Measurements from ENCODE around the gene NFIA. TPM values are rescaled to one million over a fixed set of nuclear protein-coding genes. Genes with fewer than 3 reads are reported as not detected.

Gene NFIA
- total RNA-seq, 2 experiments from 2014 or later: 4.2 to 5.7 TPM

- no peaks in the 10 kb centered on the region for H3K36me3 Mint-ChIP-seq
- H3K4me1 Mint-ChIP-seq: no peaks in the 10 kb centered on the region
- no peak overlapping the region for H3K4me3 Mint-ChIP-seq
- no peak overlapping the region for H3K27ac Mint-ChIP-seq
- POLR2A ChIA-PET: no interaction called here
- H3K9me3 Mint-ChIP-seq: no peaks in the 10 kb centered on the region
- ATAC-seq (ENCODE audit: low read depth): no peak
- DNase-seq: no peak
- H3K27me3 Mint-ChIP-seq: no peaks in the 10 kb centered on the region
These were observed 204.7 kb downstream of the NFIA start for GRCh38 chr1:61287014-61287413.

- no peak for ATAC-seq (ENCODE audit: low read depth)
- H3K27ac Mint-ChIP-seq: no peak overlapping the region
- no peak overlapping the region for H3K4me3 Mint-ChIP-seq
- POLR2A ChIA-PET: no interaction called here
- H3K4me1 Mint-ChIP-seq: no peaks in the 10 kb centered on the region
- H3K36me3 Mint-ChIP-seq: no peaks in the 10 kb centered on the region
- no peaks in the 10 kb centered on the region for H3K27me3 Mint-ChIP-seq
- no peaks in the 10 kb centered on the region for H3K9me3 Mint-ChIP-seq
- DNase-seq: no peak
These were observed 205.4 kb downstream of the NFIA start for GRCh38 chr1:61287734-61288133.

- Mint-ChIP-seq H3K4me1 (no peaks in the 10 kb centered on the region), H3K27me3 (no peaks in the 10 kb centered on the region), H3K36me3 (no peaks in the 10 kb centered on the region), H3K4me3 (no peak overlapping the region), H3K27ac (no peak overlapping the region), H3K9me3 (no peaks in the 10 kb centered on the region)
- POLR2A ChIA-PET: no interaction called here
- ATAC-seq (ENCODE audit: low read depth): no peak
- DNase-seq: no peak
These were observed 207.1 kb downstream of the NFIA start for GRCh38 chr1:61289232-61290098.

- no peak overlapping the region for H3K27ac Mint-ChIP-seq
- H3K27me3 Mint-ChIP-seq: no peaks in the 10 kb centered on the region
- H3K4me1 Mint-ChIP-seq: no peaks in the 10 kb centered on the region
- H3K4me3 Mint-ChIP-seq: no peak overlapping the region
- DNase-seq: no peak
- H3K9me3 Mint-ChIP-seq: no peaks in the 10 kb centered on the region
- no peaks in the 10 kb centered on the region for H3K36me3 Mint-ChIP-seq
- ATAC-seq (ENCODE audit: low read depth): no peak
- POLR2A ChIA-PET: no interaction called here
These were observed 208.2 kb downstream of the NFIA start for GRCh38 chr1:61290525-61290924.

- POLR2A ChIA-PET: no interaction called here
- DNase-seq: no peak
- Mint-ChIP-seq H3K27ac (no peak overlapping the region), H3K27me3 (no peaks in the 10 kb centered on the region), H3K4me3 (no peak overlapping the region), H3K9me3 (no peaks in the 10 kb centered on the region), H3K36me3 (no peaks in the 10 kb centered on the region), H3K4me1 (no peaks in the 10 kb centered on the region)
- no peak for ATAC-seq (ENCODE audit: low read depth)
These were observed 210.8 kb downstream of the NFIA start for GRCh38 chr1:61293197-61293596.

- Mint-ChIP-seq H3K4me1 (no peaks in the 10 kb centered on the region), H3K36me3 (no peaks in the 10 kb centered on the region), H3K27me3 (no peaks in the 10 kb centered on the region), H3K9me3 (no peaks in the 10 kb centered on the region), H3K4me3 (no peak overlapping the region), H3K27ac (no peak overlapping the region)
- no peak for DNase-seq
- no peak for ATAC-seq (ENCODE audit: low read depth)
- POLR2A ChIA-PET: no interaction called here
These were observed 211.7 kb downstream of the NFIA start for GRCh38 chr1:61293986-61294504.

- DNase-seq (no peak), ATAC-seq (ENCODE audit: low read depth) (no peak)
- Mint-ChIP-seq H3K27me3 (no peaks in the 10 kb centered on the region), H3K9me3 (no peaks in the 10 kb centered on the region), H3K27ac (no peak overlapping the region), H3K4me1 (no peaks in the 10 kb centered on the region), H3K4me3 (no peak overlapping the region), H3K36me3 (no peaks in the 10 kb centered on the region)
- POLR2A ChIA-PET: no interaction called here
These were observed 212.6 kb downstream of the NFIA start for GRCh38 chr1:61294930-61295329.

GRCh38 chr1:61295818-61296537 lies 213.6 kb downstream of the NFIA start:
- no peaks in the 10 kb centered on the region for H3K4me1 Mint-ChIP-seq
- H3K36me3 Mint-ChIP-seq: no peaks in the 10 kb centered on the region
- no peaks in the 10 kb centered on the region for H3K9me3 Mint-ChIP-seq
- H3K27ac Mint-ChIP-seq: no peak overlapping the region
- POLR2A ChIA-PET: no interaction called here
- no peak for ATAC-seq (ENCODE audit: low read depth)
- H3K4me3 Mint-ChIP-seq: no peak overlapping the region
- DNase-seq: no peak
- no peaks in the 10 kb centered on the region for H3K27me3 Mint-ChIP-seq

GRCh38 chr1:61297887-61298286 lies 215.5 kb downstream of the NFIA start:
- no peak overlapping the region for H3K27ac Mint-ChIP-seq

GRCh38 chr1:61299463-61299862 lies 217.1 kb downstream of the NFIA start:
- H3K9me3 Mint-ChIP-seq: no peaks in the 10 kb centered on the region

More at GRCh38 chr1:61297887-61298286, 215.5 kb downstream of the NFIA start:
- Mint-ChIP-seq H3K36me3 (no peaks in the 10 kb centered on the region), H3K27me3 (no peaks in the 10 kb centered on the region), H3K4me3 (no peak overlapping the region), H3K4me1 (peaks cover 3% of the 10 kb centered on the region), H3K9me3 (no peaks in the 10 kb centered on the region)
- no peak for DNase-seq
- POLR2A ChIA-PET: no interaction called here
- ATAC-seq (ENCODE audit: low read depth): no peak

GRCh38 chr1:61300899-61301298 lies 218.5 kb downstream of the NFIA start:
- POLR2A ChIA-PET: no interaction called here

More at GRCh38 chr1:61299463-61299862, 217.1 kb downstream of the NFIA start:
- POLR2A ChIA-PET: no interaction called here
- no peaks in the 10 kb centered on the region for H3K27me3 Mint-ChIP-seq
- no peak overlapping the region for H3K4me3 Mint-ChIP-seq
- no peak overlapping the region for H3K27ac Mint-ChIP-seq
- no peak for ATAC-seq (ENCODE audit: low read depth)
- H3K36me3 Mint-ChIP-seq: no peaks in the 10 kb centered on the region
- H3K4me1 Mint-ChIP-seq: peaks cover 7% of the 10 kb centered on the region
- no peak for DNase-seq

GRCh38 chr1:61301824-61302657 lies 219.7 kb downstream of the NFIA start:
- peaks cover 7% of the 10 kb centered on the region for H3K4me1 Mint-ChIP-seq
- H3K27me3 Mint-ChIP-seq: no peaks in the 10 kb centered on the region
- H3K36me3 Mint-ChIP-seq: no peaks in the 10 kb centered on the region
- POLR2A ChIA-PET: no interaction called here
- no peaks in the 10 kb centered on the region for H3K9me3 Mint-ChIP-seq
- no peak for ATAC-seq (ENCODE audit: low read depth)
- no peak for DNase-seq
- H3K4me3 Mint-ChIP-seq: no peak overlapping the region
- H3K27ac Mint-ChIP-seq: no peak overlapping the region

More at GRCh38 chr1:61300899-61301298, 218.5 kb downstream of the NFIA start:
- H3K36me3 Mint-ChIP-seq: no peaks in the 10 kb centered on the region
- ATAC-seq (ENCODE audit: low read depth): no peak
- H3K4me3 Mint-ChIP-seq: no peak overlapping the region
- H3K9me3 Mint-ChIP-seq: no peaks in the 10 kb centered on the region
- no peak for DNase-seq
- H3K4me1 Mint-ChIP-seq: peaks cover 7% of the 10 kb centered on the region
- no peak overlapping the region for H3K27ac Mint-ChIP-seq
- no peaks in the 10 kb centered on the region for H3K27me3 Mint-ChIP-seq

GRCh38 chr1:61307422-61308142 lies 225.2 kb downstream of the NFIA start:
- Mint-ChIP-seq H3K27me3 (no peaks in the 10 kb centered on the region), H3K9me3 (no peaks in the 10 kb centered on the region), H3K27ac (no peak overlapping the region), H3K4me3 (no peak overlapping the region), H3K4me1 (peaks cover 3% of the 10 kb centered on the region), H3K36me3 (no peaks in the 10 kb centered on the region)
- POLR2A ChIA-PET: no interaction called here
- no peak for ATAC-seq (ENCODE audit: low read depth)
- no peak for DNase-seq
